SK-N-SH (cell line): ENCODE measurements around the gene SREK1. TPM values are rescaled to one million over a fixed set of nuclear protein-coding genes. Genes with fewer than 3 reads are reported as not detected.

Experiments
- CTCF ChIA-PET: fragments of 300-600, 350-600 bp; formaldehyde crosslinking; extraction: SDS; loops from one replicate; lab custom pipeline; 2021; lab: Yijun Ruan, JAX
- POLR2A ChIA-PET: fragments of 350-600 bp; sonication (Branson Sonifier 250); formaldehyde crosslinking; extraction: SDS; loops from one replicate; lab custom pipeline; 2020; ENCODE audit warnings: antibody characterized with exemption, inconsistent platforms; lab: Yijun Ruan, JAX
- DNase-seq: peaks from one replicate; pipeline ENCODE4 v3.0.0; 2012
- H2AFZ ChIP-seq: fragments of 200-600 bp; sonication (generic); 2 replicates; pipeline ENCODE4 v1.8.1; 2016; ENCODE audit warnings: antibody characterized with exemption, mild to moderate bottlenecking, low read depth
- H3F3A ChIP-seq: fragments of 200-600 bp; sonication (generic); replicated peaks from 2 replicates; pipeline ENCODE3; 2016; ENCODE audit warnings: antibody characterized with exemption, mild to moderate bottlenecking; ENCODE audit not compliant: insufficient read depth
- H3K27ac ChIP-seq, 2 experiments: fragments of 200-500 bp in 1 of 2; fragments of 200-600 bp in 1 of 2; sonication (Bioruptor generic) in 1 of 2; sonication (generic), shearing (Covaris generic) in 1 of 2; 2 replicates each; pipeline versions ENCODE4 v1.5.1 to v1.6.1; 2014 to 2016; ENCODE audit warnings: low read depth in 2 of 2, inconsistent platforms in 1 of 2, low read length in 1 of 2, mild to moderate bottlenecking in 1 of 2, mixed read lengths in 1 of 2
- H3K27me3 ChIP-seq: fragments of 200-600 bp; sonication (generic), shearing (Covaris generic); 2 replicates; pipeline ENCODE4 v1.6.1; 2016; ENCODE audit warnings: mixed run types; ENCODE audit not compliant: insufficient read depth
- H3K36me3 ChIP-seq, 2 experiments: fragments of 200-500 bp in 1 of 2; fragments of 200-600 bp in 1 of 2; sonication (Bioruptor generic) in 1 of 2; sonication (generic) in 1 of 2; replicated peaks in 1 of 2; 2 replicates each; pipeline versions ENCODE3 to v1.5.1; 2014 to 2016; ENCODE audit warnings: low read length in 1 of 2, mild to moderate bottlenecking in 1 of 2; ENCODE audit not compliant: insufficient read depth in 2 of 2, control insufficient read depth in 1 of 2
- H3K4me1 ChIP-seq, 2 experiments: fragments of 200-500 bp in 1 of 2; fragments of 200-600 bp in 1 of 2; sonication (Bioruptor generic) in 1 of 2; sonication (generic), shearing (Covaris generic) in 1 of 2; 2 replicates each; pipeline versions ENCODE4 v1.5.1 to v1.6.1; 2014 to 2016; ENCODE audit warnings: low read depth in 1 of 2, low read length in 1 of 2, mixed run types in 1 of 2; ENCODE audit not compliant: insufficient read depth in 2 of 2, control insufficient read depth in 1 of 2
- H3K4me2 ChIP-seq: fragments of 200-600 bp; sonication (generic), shearing (Covaris generic); 2 replicates; pipeline ENCODE4 v1.6.1; 2017; ENCODE audit warnings: mixed run types
- H3K4me3 ChIP-seq, 2 experiments: fragments of 200-500 bp in 1 of 2; fragments of 200-600 bp in 1 of 2; sonication (Bioruptor generic) in 1 of 2; sonication (generic), shearing (Covaris generic) in 1 of 2; 2 replicates each; pipeline versions ENCODE4 v1.5.1 to v1.8.1; 2014 to 2016; ENCODE audit warnings: low read depth in 2 of 2, inconsistent platforms in 1 of 2, low read length in 1 of 2, mild to moderate bottlenecking in 1 of 2, mixed read lengths in 1 of 2, moderate library complexity in 1 of 2
- H3K79me2 ChIP-seq: fragments of 200-600 bp; sonication (generic); 2 replicates; pipeline ENCODE4 v1.8.1; 2017; ENCODE audit warnings: mild to moderate bottlenecking; ENCODE audit not compliant: insufficient read depth
- H3K9ac ChIP-seq: fragments of 200-600 bp; sonication (generic); 2 replicates; pipeline ENCODE4 v1.6.1; 2017; ENCODE audit warnings: mixed run types
- H3K9me2 ChIP-seq: fragments of 200-600 bp; sonication (generic); 2 replicates; pipeline ENCODE4 v1.6.1; 2017; ENCODE audit warnings: mixed run types
- H3K9me3 ChIP-seq: fragments of 200-600 bp; sonication (generic); 2 replicates; pipeline ENCODE4 v1.6.1; 2017; ENCODE audit warnings: mixed run types, mild to moderate bottlenecking, moderate library complexity
- H4K20me1 ChIP-seq: fragments of 200-600 bp; sonication (generic); 2 replicates; pipeline ENCODE4 v1.6.1; 2017; ENCODE audit warnings: mild to moderate bottlenecking, mixed run types; ENCODE audit not compliant: insufficient read depth
- CTCF ChIP-seq: fragments of 200-600 bp; sonication (generic); IDR thresholded peaks from 2 replicates; pipeline ENCODE4 v1.6.1; 2017; ENCODE audit warnings: antibody characterized with exemption, mild to moderate bottlenecking, moderate library complexity
- MXI1 ChIP-seq: IDR thresholded peaks from 2 replicates; pipeline ENCODE4 v1.6.1; 2012; ENCODE audit warnings: mild to moderate bottlenecking, low read depth, low read length, improper control_type of control experiment
- SMC3 ChIP-seq: IDR thresholded peaks from 2 replicates; pipeline ENCODE4 v1.6.1; 2012; ENCODE audit warnings: low read depth, low read length, improper control_type of control experiment
- TAF1 ChIP-seq: IDR thresholded peaks from 2 replicates; pipeline ENCODE4 v1.6.1; 2012; ENCODE audit warnings: low read depth, mild to moderate bottlenecking, low read length, moderate library complexity, borderline replicate concordance
- TCF12 ChIP-seq: IDR thresholded peaks from 2 replicates; pipeline ENCODE4 v1.4.0; 2012
- WGBS: methylation state at CpG from one replicate; pipeline ENCODE4 v1.1.6; 2017; ENCODE audit warnings: low lambda C conversion rate; 5-methylcytosine and 5-hydroxymethylcytosine counted together
- polyA plus RNA-seq, 3 experiments: library from polyadenylated mRNA; depleted of rRNA; stranded (reverse); fragments of >200 nt; gene quantifications; 2 replicates each; pipeline ENCODE4 v1.2.3, GENCODE V29; 2012
- TF ChIP-seq, protein P1 (sequence below): fragments of 150-350 bp; IDR thresholded peaks from 2 replicates; pipeline ENCODE4 v1.6.1; 2017; ENCODE audit warnings: antibody characterized with exemption, low read length, low read depth, borderline replicate concordance
- TF ChIP-seq, protein P2 (sequence below): IDR thresholded peaks from 2 replicates; pipeline ENCODE4 v1.4.0; 2012; ENCODE audit warnings: low read depth, borderline replicate concordance
- TF ChIP-seq, protein P3 (sequence below): IDR thresholded peaks from 2 replicates; pipeline ENCODE4 v1.4.0; 2012; ENCODE audit warnings: low read depth

The SREK1 gene
- polyA plus RNA-seq, 1 of the 3 experiments (the other 2 are of a cell fraction), result 17.5 TPM

GRCh38 chr5:66174338-66174737 lies 30.2 kb downstream of the SREK1 start:
- Histone ChIP-seq H3K9me2 (no peaks in the 10 kb centered on the region), H3F3A (peaks cover 7% of the 10 kb centered on the region), H3K27ac (no peak overlapping the region; a peak in 1 of 4 replicates), H3K36me3 (peaks cover 85 to 89% of the 10 kb centered on the region in 2 experiments), H2AFZ (no peak overlapping the region), H3K4me3 (no peak overlapping the region), H3K9me3 (no peaks in the 10 kb centered on the region), H3K4me1 (peaks cover 0 to 2% of the 10 kb centered on the region in 2 experiments; a peak in 1 of 4 replicates), H3K79me2 (peaks cover 30% of the 10 kb centered on the region), H3K27me3 (no peaks in the 10 kb centered on the region), H3K4me2 (no peak overlapping the region), H3K9ac (no peak overlapping the region), H4K20me1 (no peaks in the 10 kb centered on the region; the same call in 1 of the 2 replicates)
- ChIA-PET POLR2A (no interaction called here), CTCF (interaction anchor here (0.7 to 1.8 kb wide), 8 partner anchors 9 to 584 kb away, joined by 3 to 9 read pairs (median 4); no protein-coding TSS in a partner anchor)
- WGBS, result 71% methylated on average over 3 of the region's 3 CpGs
- TF ChIP-seq TCF12 (no peak), SMC3 (peak; percentile 9; the same call in 1 of the 2 replicates), CTCF (peak; percentile 51)
- no peak for DNase-seq

DNA sequence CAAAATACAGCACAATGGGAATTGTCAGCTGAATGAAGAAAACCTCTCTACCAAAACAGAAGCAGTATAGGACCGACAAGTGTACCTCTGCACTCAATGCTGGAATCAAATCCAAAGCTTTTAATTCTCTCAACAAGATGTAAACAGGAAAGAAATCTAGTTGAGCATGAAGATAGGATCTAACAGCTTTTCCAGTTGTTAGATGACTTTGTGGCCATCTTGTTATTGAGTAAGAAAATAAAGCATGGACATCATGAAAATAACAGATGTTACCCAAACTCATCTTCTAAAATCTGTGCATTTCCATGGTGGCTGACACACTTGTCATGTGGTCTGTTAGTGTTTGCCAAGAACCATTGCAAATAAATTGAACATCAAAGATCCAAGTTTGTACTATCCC lies 34.7 kb downstream of the SREK1 start:
- Histone ChIP-seq H3K79me2 (peaks cover 18% of the 10 kb centered on the region), H3K9ac (no peak overlapping the region), H3K4me1 (no peaks in the 10 kb centered on the region; a peak in 1 of 4 replicates), H3K4me2 (no peak overlapping the region), H3F3A (peaks cover 8% of the 10 kb centered on the region), H3K9me3 (no peaks in the 10 kb centered on the region), H3K27ac (no peak overlapping the region), H2AFZ (no peak overlapping the region), H3K9me2 (no peaks in the 10 kb centered on the region), H3K27me3 (no peaks in the 10 kb centered on the region), H4K20me1 (no peaks in the 10 kb centered on the region; the same call in 1 of the 2 replicates), H3K36me3 (peaks cover 89 to 91% of the 10 kb centered on the region in 2 experiments), H3K4me3 (no peak overlapping the region)
- no peak for DNase-seq
- POLR2A ChIA-PET, result no interaction called here
- CTCF ChIA-PET, result interaction anchor here (0.9 to 2.1 kb wide), 3 partner anchors 14 to 127 kb away, joined by 3 to 8 read pairs (median 3); no protein-coding TSS in a partner anchor
- TF ChIP-seq, protein P1, sequence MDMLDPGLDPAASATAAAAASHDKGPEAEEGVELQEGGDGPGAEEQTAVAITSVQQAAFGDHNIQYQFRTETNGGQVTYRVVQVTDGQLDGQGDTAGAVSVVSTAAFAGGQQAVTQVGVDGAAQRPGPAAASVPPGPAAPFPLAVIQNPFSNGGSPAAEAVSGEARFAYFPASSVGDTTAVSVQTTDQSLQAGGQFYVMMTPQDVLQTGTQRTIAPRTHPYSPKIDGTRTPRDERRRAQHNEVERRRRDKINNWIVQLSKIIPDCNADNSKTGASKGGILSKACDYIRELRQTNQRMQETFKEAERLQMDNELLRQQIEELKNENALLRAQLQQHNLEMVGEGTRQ, result no peak
- TF ChIP-seq, protein P2, sequence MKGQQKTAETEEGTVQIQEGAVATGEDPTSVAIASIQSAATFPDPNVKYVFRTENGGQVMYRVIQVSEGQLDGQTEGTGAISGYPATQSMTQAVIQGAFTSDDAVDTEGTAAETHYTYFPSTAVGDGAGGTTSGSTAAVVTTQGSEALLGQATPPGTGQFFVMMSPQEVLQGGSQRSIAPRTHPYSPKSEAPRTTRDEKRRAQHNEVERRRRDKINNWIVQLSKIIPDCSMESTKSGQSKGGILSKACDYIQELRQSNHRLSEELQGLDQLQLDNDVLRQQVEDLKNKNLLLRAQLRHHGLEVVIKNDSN, result no peak
- TF ChIP-seq TAF1 (no peak), MXI1 (no peak)
- TF ChIP-seq, protein P3, sequence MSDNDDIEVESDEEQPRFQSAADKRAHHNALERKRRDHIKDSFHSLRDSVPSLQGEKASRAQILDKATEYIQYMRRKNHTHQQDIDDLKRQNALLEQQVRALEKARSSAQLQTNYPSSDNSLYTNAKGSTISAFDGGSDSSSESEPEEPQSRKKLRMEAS, result no peak
- WGBS, result 50% methylated on average over 1 of the region's 1 CpG
